Dedifferentiated amniotic fluid mesenchymal stem cell (primary cell): ENCODE results near the gene E2F6.

Experiments used
- DNase-seq: peaks from one replicate; pipeline ENCODE4 v3.0.0-alpha.2; 2016; ENCODE audit errors: extremely low spot score

The E2F6 gene, protein sequence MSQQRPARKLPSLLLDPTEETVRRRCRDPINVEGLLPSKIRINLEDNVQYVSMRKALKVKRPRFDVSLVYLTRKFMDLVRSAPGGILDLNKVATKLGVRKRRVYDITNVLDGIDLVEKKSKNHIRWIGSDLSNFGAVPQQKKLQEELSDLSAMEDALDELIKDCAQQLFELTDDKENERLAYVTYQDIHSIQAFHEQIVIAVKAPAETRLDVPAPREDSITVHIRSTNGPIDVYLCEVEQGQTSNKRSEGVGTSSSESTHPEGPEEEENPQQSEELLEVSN

GRCh38 chr2:11465485-11466306, at the start of gene E2F6:
E2F6 (minus strand) TSS chr2:11466161; CDS start chr2:11465879, 282 bp downstream.
- DNase-seq: peak; percentile 94

DNA sequence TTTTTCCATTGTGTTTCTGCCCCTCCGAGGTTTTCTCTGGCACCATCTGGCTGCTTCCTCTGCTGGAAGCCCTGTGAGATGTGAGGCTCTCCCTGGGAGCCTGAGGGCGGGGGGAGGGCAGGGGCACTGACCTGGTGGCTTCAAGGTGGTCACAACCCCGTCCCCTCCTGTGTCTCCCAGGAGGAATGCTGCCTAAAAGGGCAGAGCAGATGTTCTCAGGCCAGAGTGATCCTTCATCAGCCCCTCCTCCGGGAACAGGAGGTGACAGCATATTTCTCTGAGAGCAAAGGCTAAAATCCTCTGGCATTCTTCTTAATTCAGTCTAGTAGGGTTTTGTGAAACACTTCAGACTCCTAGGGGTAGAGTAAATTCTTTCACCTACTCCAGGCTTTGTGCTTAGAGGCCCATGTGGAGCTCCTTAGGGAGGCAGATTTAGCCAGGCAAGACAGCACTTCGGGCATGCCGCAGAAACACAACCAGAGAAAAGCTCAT, 49.6 kb upstream of the E2F6 start:
- no peak for DNase-seq

DNA sequence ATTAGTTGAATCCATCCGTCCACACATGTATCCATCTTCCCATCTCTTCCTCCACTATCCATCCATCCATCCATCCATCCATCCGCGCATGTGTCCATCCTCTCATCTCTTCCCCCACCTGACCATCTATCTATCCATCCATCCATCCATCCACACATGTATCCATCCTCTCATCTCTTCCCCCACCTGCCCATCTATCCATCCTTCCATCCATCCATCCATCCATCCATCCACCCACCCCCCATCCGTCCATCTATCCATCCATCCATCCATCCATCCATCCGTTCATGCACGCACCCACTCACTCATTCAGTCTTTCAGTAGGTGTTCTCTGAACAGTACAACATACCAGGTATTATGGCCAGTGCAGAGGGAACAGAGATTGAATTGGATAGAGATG, 48.9 kb upstream of the E2F6 start:
- no peak for DNase-seq

DNA sequence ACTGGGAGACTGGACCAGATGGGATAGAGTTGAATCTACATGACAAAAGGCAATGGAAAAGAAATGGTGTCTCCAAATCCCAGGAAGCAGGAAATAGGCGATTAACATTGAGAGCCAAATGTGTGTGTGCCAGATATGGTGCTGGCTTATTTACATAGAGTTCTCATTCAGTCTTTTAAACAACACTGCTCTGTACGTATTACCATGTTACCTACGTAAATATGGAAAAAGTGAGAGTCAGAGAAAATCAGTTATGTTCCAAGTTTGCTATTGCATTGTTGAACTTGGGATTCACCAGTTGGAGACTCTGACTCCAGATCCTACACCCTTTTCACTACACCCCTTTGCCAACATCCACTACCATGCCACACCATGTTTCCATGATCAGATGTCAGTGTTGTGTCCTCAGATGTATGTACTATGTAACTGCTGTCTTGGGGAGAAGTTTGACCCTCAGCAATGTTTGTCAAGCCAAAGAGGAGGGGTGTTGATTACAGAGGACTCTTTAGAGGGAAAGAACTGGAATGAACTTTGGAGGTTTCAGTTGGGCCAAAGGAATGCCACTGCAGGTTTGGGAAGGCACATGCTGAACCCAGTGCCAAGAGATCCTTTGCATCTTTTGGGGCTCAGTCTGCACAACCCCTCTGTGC, 48.2 kb upstream of the E2F6 start:
- DNase-seq: no peak

- no peak for DNase-seq
Observed at GRCh38 chr2:11513319-11513718, 47.4 kb upstream of the E2F6 start.

DNA sequence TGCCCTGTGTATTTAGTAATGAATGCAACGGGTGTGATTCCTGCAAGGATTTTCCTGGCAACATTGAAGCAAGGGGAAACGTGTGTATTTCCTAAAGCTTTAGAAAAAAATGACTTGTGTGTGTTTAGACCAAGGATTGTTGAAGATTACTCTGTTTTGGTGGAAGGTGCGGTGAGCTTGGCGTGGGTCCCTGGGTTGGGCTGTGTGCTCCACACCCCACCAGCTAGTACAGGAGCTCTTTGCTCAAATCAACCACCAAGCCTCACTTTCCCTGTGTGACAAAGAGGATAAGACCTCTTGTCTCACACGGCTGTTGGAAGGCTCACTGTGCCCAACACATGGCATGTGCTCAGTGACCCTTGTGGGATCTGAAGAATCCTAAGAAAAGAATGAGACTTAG, 46.5 kb upstream of the E2F6 start:
- no peak for DNase-seq

- DNase-seq: no peak
Observed at GRCh38 chr2:11509657-11510360, 43.8 kb upstream of the E2F6 start.

GRCh38 chr2:11508279-11508678, 42.3 kb upstream of the E2F6 start:
- no peak for DNase-seq

DNA sequence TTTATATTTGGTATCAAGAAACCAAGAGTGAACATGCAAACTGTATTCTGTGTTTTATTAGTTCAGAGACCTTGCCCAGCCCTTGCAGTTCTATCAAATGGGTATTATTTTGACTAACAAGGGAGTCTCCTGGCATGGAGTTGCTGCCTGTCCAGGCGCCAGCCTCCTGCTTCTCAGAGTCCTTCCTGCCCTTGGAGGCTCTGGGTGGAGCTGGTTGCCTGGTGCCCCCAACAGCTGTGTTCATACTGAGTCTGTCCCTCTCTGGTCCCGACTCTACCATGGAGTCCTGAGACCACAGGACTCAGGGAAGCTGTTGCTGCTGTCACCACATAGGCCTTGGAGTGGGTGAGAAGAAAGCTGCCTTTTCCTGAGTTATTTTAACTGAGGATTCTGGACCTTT, 41.6 kb upstream of the E2F6 start:
- DNase-seq: no peak

- DNase-seq: no peak
Observed at GRCh38 chr2:11506611-11506969, 40.6 kb upstream of the E2F6 start.

- no peak for DNase-seq
Observed at GRCh38 chr2:11505652-11506610, 40.0 kb upstream of the E2F6 start.

DNA sequence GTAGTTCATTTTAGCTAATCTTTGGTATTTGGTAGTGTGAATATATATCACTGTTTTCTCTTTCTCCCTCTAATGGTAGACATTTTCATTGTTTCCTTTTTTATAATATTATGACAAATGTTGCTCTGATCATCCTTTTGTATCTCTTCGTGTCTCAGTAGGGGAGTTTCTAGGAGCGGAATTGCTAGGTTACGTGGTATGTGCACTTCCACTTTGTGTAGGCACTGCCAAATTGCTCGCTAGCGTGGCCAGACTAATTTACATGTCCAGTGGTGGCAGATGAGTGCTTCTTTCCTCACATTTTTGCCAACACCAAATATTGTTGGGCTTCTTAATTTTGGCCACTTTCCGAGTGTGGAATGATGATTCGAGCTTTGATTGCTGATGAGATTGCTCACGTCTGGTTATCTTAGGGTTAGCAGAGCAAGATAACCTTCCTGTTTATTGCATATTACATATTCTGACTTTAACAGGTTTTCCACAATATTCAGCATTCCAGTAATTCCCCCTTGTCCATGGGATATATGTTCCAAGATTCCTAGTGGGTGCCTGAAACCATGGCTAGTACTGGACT, 37.5 kb upstream of the E2F6 start:
- DNase-seq: no peak

DNA sequence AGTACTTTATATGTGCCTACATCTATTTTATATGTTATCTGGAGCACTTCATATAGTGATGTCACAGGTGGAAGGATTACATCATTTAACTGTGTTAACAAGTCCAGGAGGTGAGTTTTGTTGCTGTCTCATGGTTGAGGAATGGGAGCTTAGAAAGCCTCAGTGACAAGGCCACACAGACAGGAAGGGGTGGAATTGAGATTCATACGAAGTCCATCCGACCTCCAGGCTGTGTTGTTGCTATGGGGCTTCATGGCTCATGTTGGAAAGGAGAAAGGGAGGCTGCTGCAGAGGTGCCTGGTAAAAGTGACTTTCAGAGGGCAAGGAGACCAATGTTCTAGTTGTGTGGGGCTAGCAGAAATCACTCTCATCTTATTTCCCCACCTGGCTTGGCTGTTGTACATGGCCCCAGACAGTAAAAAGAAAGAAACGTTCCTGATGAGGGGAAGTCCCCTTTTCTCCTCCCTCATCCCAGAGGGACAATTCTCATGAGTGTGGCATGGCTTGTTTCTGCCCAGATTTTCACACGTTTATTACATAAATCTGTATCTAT, 36.9 kb upstream of the E2F6 start:
- no peak for DNase-seq

DNA sequence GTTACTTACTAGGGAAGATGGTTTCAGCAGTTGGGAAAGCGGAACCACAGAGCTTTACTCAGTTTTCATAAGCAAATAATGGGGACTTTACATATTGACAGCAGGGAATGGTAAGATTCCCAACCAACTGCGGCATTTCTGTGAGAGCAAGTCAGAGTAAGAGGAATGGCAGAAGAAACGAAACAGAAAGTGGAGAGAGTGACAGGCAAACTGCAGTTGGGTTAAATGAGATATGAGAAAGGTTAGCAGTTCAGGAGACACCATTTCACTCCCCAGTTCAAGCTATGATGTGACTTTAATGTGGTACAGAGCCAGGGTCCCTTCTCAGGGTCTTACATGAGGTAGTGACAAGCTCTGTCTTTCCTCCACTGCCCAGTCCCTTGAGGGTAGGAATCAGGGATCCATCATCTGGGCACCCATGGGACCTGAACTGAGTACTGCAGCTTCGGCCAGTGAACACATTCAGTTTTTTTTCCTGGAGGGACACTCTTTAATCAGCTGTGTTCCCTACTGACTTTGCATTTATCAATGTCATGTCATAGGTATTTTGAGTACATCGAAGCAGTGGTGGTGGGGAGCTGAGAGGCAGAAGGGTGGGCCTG, 34.8 kb upstream of the E2F6 start:
- DNase-seq: no peak

- DNase-seq: no peak
Observed at GRCh38 chr2:11499081-11499743, 33.3 kb upstream of the E2F6 start.

- DNase-seq: no peak
Observed at GRCh38 chr2:11498543-11499034, 32.6 kb upstream of the E2F6 start.

DNA sequence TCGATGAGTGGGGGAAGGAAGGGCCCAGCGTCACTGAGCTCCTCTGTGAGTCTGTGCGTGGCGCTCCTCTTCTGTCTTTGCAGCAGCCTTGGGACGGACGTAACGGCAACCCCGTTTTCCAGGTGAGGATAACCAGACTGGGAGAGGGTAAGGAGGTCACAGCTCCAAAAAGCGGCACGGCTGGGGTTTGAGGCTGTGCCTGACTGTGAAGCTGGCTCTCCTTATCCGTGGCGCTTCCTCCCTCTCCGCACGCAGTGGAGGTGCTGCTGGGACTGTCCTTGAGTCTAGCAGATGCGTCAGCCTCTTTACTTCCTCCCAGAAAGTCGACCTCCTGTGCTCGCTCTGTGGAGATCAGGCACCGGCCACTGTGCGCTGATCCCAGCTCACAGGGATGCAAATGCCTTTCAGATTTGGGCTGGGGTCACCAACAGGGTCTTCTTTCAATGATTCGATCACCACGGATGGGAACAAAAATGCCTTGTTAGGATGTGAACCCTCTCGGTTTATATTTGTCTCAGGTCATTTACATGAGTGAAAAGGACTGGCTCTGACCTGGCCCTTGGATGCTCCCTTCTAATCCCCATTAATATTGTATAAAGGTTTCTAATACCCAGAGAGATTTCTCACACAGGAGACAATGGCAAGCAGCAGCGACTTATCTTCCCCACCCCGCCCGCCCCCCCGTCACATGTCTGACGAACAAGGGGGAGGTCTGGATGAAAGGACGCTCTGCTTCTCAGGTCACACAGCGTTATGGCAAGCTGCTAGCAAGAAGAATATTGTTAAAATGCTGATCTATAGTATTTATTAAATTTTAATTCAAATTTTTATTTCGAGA, 30.1 kb upstream of the E2F6 start:
- no peak for DNase-seq

GRCh38 chr2:11494310-11494709, 28.3 kb upstream of the E2F6 start:
- DNase-seq: no peak
